Stomach (tissue), 9 donors: ENCODE results near the gene LMO3. TPM values are rescaled to one million over a fixed set of nuclear protein-coding genes. Genes with fewer than 3 reads are reported as not detected.
A peak's percentile ranks its signal among the peaks of the same experiment; 100 is the strongest.
"Not testable (repeated sequence)": the region's sequence is repeated elsewhere in the genome, so short reads cannot be mapped to it uniquely, and the experiment has no call there.

Source experiments
- DNase-seq, 2 donors: peaks; one replicate each; pipeline versions ENCODE4 v3.0.0 to v3.0.0-alpha.2; 2013 to 2019
- H3K27ac ChIP-seq, 5 donors: fragments of 200-600 bp in 4 of 5; sonication (generic) in 4 of 5; one replicate each; pipeline ENCODE4 v1.5.1; 2013 to 2019; ENCODE audit warnings: mild to moderate bottlenecking in 1 of 5, moderate library complexity in 1 of 5
- H3K27me3 ChIP-seq, 3 donors: fragments of 200-600 bp; sonication (generic); one replicate each; pipeline ENCODE4 v1.5.1; 2017 to 2019; ENCODE audit warnings: mixed run types in 1 of 3
- H3K36me3 ChIP-seq, 4 donors: fragments of 200-600 bp; sonication (generic); 1 replicate in 3 of 4; 2 replicates in 1 of 4; pipeline ENCODE4 v1.5.1; 2016 to 2019
- H3K4me1 ChIP-seq, 4 donors: fragments of 200-600 bp; sonication (generic); one replicate each; pipeline ENCODE4 v1.5.1; 2016 to 2019
- H3K4me3 ChIP-seq, 4 donors: fragments of 200-600 bp; sonication (generic) in 3 of 4; one replicate each; pipeline ENCODE4 v1.5.1; 2016 to 2019; ENCODE audit warnings: mild to moderate bottlenecking in 1 of 4
- H3K9me3 ChIP-seq, 4 donors: fragments of 200-600 bp; sonication (generic); one replicate each; pipeline ENCODE4 v1.5.1; 2016 to 2019
- CTCF ChIP-seq, 7 experiments: fragments of 450-650 bp in 4 of 7; fragments of 200-600 bp in 3 of 7; sonication (generic) in 3 of 7; IDR thresholded peaks; one replicate each; pipeline ENCODE4 v1.5.1; 2016 to 2019; ENCODE audit warnings: antibody characterized with exemption in 7 of 7, control low read depth in 2 of 7, mild to moderate bottlenecking in 1 of 7
- EP300 ChIP-seq: sonication (generic); formaldehyde crosslinking; IDR thresholded peaks from one replicate; pipeline ENCODE4 v1.6.1; 2017; ENCODE audit warnings: antibody characterized with exemption
- POLR2A ChIP-seq, 4 donors: fragments of 450-650 bp; IDR thresholded peaks; one replicate each; pipeline ENCODE4 v1.6.1; 2016; ENCODE audit warnings: antibody characterized with exemption in 4 of 4, control low read depth in 2 of 4, mild to moderate bottlenecking in 1 of 4, moderate library complexity in 1 of 4
- POLR2AphosphoS5 ChIP-seq, 3 donors: sonication (generic); formaldehyde crosslinking; IDR thresholded peaks; one replicate each; pipeline ENCODE4 v1.6.1; 2016; ENCODE audit warnings: antibody characterized with exemption in 3 of 3
- WGBS, 5 donors: extraction: QIAGEN DNeasy Blood & Tissue Kit in 3 of 5; methylation state at CpG; one replicate each; pipeline versions ENCODE4 v1.1.5 to v1.1.7; 2013 to 2018; 5-methylcytosine and 5-hydroxymethylcytosine counted together
- intact Hi-C: fragments of 100-400 bp; cut with DNase I; formaldehyde crosslinking; loops from one replicate; pipeline ENCODE4 v1.15.1; 2023; ENCODE audit warnings: low total_unique reads
- polyA plus RNA-seq, 3 donors: library from polyadenylated mRNA; stranded (reverse); fragments of 200-250 nt; gene quantifications; one replicate each; pipeline ENCODE4 v1.2.3, GENCODE V29; 2013
- total RNA-seq, 5 donors: library from RNA; depleted of rRNA; stranded (reverse); fragments of >200 nt; gene quantifications; one replicate each; pipeline versions ENCODE4 v1.1.0 to v1.2.3, GENCODE V29; 2014 to 2016
- donor health status: healthy with polysubstance abuse.
- donor health status: Bipolar disorder and iron deficiency.
- donor health status: healthy.

LMO3 gene
- total and polyA plus RNA-seq, 8 donors = 0.37 to 58.0 (median 1.5) TPM

DNA sequence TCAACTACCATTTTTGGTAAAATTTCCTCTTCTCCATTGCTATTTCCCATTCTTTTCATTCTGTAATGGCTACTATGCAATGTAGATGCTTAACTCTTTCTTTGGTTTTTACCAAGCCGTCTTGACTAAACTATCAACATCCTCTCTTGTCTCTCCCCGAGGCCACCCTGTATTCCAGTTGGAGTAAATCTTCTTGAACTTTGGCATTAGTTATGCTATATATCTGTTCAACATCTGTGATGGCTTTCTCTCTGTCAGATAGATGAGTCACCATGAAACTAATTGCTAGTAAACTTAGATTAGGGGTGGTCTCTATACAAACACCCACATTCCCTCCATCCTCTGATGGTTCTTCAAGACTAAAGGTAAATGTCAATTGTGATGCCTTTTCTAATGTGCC lies 63.4 kb downstream of the LMO3 start:
- 63 to 78% (median 67%) methylated on average over 2 of the region's 2 CpGs for WGBS, 5 donors
- no peak overlapping the region for H3K4me3 ChIP-seq
- no peak overlapping the region for H3K27ac ChIP-seq
- intact Hi-C loops = no loop called here
- no peak for DNase-seq
- H3K36me3 ChIP-seq = no peaks in the 10 kb centered on the region
- no peak for TF ChIP-seq EP300
- TF ChIP-seq POLR2A (IDR thresholded peaks at IDR 0.05) = no peak
- no peak for TF ChIP-seq POLR2AphosphoS5 (IDR thresholded peaks at IDR 0.05)
- TF ChIP-seq CTCF (IDR thresholded peaks at IDR 0.05) = no peak
- H3K9me3 ChIP-seq = no peaks in the 10 kb centered on the region
- no peaks in the 10 kb centered on the region for H3K27me3 ChIP-seq
- no peaks in the 10 kb centered on the region for H3K4me1 ChIP-seq

DNA sequence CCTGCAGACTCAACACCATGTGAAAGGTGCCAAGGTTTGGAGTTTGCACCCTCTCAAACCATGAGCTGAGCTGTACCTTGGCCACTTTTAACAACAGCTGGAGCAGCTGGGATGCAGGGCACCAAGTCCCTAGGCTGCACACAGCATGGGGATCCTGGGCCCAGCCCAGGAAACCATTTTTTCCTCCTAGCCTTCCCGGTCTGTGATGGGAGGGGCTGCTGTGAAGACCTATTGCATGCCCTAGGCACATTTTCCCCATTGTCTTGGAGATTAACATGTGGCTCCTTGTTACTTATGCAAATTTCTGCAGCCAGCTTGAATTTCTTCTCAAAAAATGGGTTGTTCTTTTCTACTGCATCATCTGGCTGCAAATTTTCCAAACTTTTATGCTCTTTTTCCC lies 68.3 kb downstream of the LMO3 start:
- H3K27ac ChIP-seq, H3K36me3 ChIP-seq, H3K4me1 ChIP-seq, H3K4me3 ChIP-seq, intact Hi-C loops, H3K9me3 ChIP-seq, H3K27me3 ChIP-seq, DNase-seq: not testable (repeated sequence)
- WGBS, 5 donors = 77 to 100% (median 86%) methylated on average over 1 of the region's 1 CpG

DNA sequence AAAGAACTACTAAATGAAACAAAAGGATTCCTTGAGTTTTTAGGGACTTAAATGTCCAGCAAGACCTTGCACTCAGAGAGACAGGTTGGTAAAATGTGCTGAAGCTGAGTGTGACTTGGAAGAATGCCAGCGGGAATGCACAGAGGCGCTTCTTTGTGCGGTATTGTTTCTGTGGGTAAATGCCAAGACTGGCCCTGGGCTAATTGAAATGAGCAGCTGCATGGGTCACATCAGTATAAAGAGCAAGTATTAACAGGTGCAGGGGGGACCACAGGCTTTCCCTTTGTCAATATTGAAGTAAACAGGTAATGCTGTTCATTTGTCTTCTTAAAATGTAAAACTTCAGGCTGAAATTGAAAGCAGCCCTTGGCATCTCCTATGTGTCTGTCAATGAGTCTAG lies 74.3 kb downstream of the LMO3 start:
- intact Hi-C loops = no loop called here
- Histone ChIP-seq H3K9me3 (no peaks in the 10 kb centered on the region), H3K27me3 (no peaks in the 10 kb centered on the region), H3K27ac (no peak overlapping the region), H3K36me3 (no peaks in the 10 kb centered on the region), H3K4me1 (no peaks in the 10 kb centered on the region), H3K4me3 (no peak overlapping the region)
- TF ChIP-seq CTCF (IDR thresholded peaks at IDR 0.05) (no peak), EP300 (no peak), POLR2A (IDR thresholded peaks at IDR 0.05) (no peak), POLR2AphosphoS5 (IDR thresholded peaks at IDR 0.05) (no peak)
- peak; percentile 36 to 62 for DNase-seq
- WGBS, 5 donors = 27 to 65% (median 40%) methylated on average over 3 of the region's 3 CpGs

- DNase-seq = no peak
- Histone ChIP-seq H3K4me1 (no peaks in the 10 kb centered on the region), H3K36me3 (no peaks in the 10 kb centered on the region), H3K27me3 (no peaks in the 10 kb centered on the region), H3K9me3 (no peaks in the 10 kb centered on the region), H3K27ac (no peak overlapping the region), H3K4me3 (no peak overlapping the region)
- intact Hi-C loops = no loop called here
- WGBS, 5 donors = 21 to 36% (median 34%) methylated on average over 2 of the region's 2 CpGs
- TF ChIP-seq CTCF (IDR thresholded peaks at IDR 0.05) (no peak), EP300 (no peak), POLR2AphosphoS5 (IDR thresholded peaks at IDR 0.05) (no peak), POLR2A (IDR thresholded peaks at IDR 0.05) (no peak)
Observed at GRCh38 chr12:16530268-16530850, 75.6 kb downstream of the LMO3 start.

DNA sequence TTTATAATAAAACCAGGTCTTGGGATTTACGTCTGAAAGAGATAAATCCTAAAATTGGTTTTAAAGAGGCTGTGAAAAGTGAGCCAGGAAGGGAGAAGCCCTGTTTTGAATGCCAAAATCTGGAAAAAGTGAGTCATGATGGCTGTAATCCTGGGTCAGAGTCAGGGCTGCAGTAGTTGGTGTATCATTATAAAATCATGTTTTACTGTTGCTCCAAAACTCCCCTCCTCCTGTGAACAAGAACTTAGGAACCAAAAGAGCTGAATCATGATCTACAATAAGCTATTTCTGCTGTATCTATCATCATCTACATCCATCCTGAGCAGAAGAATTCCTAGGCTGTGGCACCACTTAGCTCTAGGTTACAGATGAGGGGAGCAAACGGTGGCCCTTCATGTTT lies 79.3 kb downstream of the LMO3 start:
- no peak for TF ChIP-seq CTCF (IDR thresholded peaks at IDR 0.05)
- TF ChIP-seq POLR2A (IDR thresholded peaks at IDR 0.05) = no peak
- no peak for TF ChIP-seq EP300
- TF ChIP-seq POLR2AphosphoS5 (IDR thresholded peaks at IDR 0.05) = no peak
- 63 to 82% (median 73%) methylated on average over 2 of the region's 2 CpGs for WGBS, 5 donors
- no peaks in the 10 kb centered on the region for H3K36me3 ChIP-seq
- H3K4me1 ChIP-seq = no peaks in the 10 kb centered on the region
- intact Hi-C loops = no loop called here
- H3K27me3 ChIP-seq = no peaks in the 10 kb centered on the region
- no peaks in the 10 kb centered on the region for H3K9me3 ChIP-seq
- DNase-seq = no peak
- no peak overlapping the region for H3K27ac ChIP-seq
- H3K4me3 ChIP-seq = no peak overlapping the region
